GM10248 (cell line): Measurements from ENCODE around the gene DMAC2L.

ENCODE experiments used
- CTCF ChIA-PET: fragments of 300-600 bp; sonication (Branson Sonifier 250); formaldehyde crosslinking; extraction: SDS; loops from one replicate; lab custom pipeline; 2021; ENCODE audit warnings: antibody characterized with exemption; lab: Yijun Ruan, JAX
- POLR2A ChIA-PET: fragments of 350-650 bp; sonication (Branson Sonifier 250); formaldehyde crosslinking; extraction: SDS; loops from one replicate; lab custom pipeline; 2020; ENCODE audit warnings: antibody characterized with exemption; lab: Yijun Ruan, JAX
- DNase-seq: peaks from one replicate; pipeline ENCODE4 v3.0.0; 2012; ENCODE audit errors: extremely low spot score
- TF ChIP-seq, protein P1 (sequence below): IDR thresholded peaks from 2 replicates; pipeline ENCODE4 v1.5.1; 2012; ENCODE audit warnings: mild to moderate bottlenecking, low read depth; ENCODE audit errors: extremely low read depth, missing control alignments, control extremely low read depth

Gene DMAC2L, protein sequence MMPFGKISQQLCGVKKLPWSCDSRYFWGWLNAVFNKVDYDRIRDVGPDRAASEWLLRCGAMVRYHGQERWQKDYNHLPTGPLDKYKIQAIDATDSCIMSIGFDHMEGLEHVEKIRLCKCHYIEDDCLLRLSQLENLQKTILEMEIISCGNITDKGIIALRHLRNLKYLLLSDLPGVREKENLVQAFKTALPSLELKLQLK

DNA sequence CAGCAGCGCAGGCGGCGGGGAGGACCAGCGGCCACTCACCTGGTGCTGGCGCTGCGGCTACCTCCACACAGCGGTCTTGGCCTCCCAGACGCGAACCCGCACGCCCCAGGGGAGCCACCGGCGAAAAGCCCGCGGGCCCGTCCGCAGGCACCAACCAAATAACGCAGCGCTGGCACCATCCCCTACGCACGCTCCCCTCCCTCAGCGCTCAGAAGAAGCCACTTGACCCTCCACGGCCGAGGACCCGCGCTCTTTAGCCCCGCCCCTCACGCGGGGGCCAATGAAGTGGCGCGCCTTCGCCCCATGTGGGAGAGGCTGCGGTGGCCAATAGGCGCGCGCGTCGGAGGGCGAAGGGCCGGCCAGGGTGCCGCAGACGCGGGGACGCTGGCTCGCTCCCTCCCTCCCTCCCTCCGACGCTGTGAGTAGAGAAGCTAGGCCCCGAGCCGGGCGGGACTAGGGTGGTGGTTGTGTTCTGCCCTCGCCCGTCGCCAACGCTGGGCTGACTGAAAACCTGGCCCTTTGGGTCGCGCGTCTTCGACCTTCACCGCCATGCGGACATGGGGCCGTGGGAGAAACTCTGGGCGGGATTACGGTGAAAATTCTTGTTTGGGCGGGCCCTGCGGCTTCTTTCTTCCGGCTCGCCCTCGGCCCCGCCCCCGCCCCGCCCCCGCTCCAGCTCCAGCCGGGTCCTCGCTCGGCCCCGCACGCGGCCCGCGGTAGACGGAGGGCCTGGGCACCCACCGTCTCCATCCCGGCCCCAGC lies at the start of gene DMAC2L, which contains the start of gene L2HGDH:
DMAC2L (plus strand) TSS at position 353 of the 762 bp plus-strand sequence. CDS start 9,164 bp downstream, outside the sequence.
L2HGDH (minus strand) TSS at position 258 of the 762 bp plus-strand sequence; CDS start at position 179, 79 bp downstream.
- ChIA-PET POLR2A (interaction anchor here (0.6 to 2.0 kb wide), 7 partner anchors 9 to 677 kb away, joined by 3 to 10 read pairs (median 4); no protein-coding TSS in a partner anchor), CTCF (interaction anchor here (0.8 to 3.3 kb wide), 12 partner anchors 9 to 548 kb away, joined by 3 to 32 read pairs (median 4); partner anchors contain the start of gene MAP4K5)
- peak; percentile 97 for DNase-seq
- TF ChIP-seq, protein P1, sequence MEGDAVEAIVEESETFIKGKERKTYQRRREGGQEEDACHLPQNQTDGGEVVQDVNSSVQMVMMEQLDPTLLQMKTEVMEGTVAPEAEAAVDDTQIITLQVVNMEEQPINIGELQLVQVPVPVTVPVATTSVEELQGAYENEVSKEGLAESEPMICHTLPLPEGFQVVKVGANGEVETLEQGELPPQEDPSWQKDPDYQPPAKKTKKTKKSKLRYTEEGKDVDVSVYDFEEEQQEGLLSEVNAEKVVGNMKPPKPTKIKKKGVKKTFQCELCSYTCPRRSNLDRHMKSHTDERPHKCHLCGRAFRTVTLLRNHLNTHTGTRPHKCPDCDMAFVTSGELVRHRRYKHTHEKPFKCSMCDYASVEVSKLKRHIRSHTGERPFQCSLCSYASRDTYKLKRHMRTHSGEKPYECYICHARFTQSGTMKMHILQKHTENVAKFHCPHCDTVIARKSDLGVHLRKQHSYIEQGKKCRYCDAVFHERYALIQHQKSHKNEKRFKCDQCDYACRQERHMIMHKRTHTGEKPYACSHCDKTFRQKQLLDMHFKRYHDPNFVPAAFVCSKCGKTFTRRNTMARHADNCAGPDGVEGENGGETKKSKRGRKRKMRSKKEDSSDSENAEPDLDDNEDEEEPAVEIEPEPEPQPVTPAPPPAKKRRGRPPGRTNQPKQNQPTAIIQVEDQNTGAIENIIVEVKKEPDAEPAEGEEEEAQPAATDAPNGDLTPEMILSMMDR, result peak; percentile 46

DNA sequence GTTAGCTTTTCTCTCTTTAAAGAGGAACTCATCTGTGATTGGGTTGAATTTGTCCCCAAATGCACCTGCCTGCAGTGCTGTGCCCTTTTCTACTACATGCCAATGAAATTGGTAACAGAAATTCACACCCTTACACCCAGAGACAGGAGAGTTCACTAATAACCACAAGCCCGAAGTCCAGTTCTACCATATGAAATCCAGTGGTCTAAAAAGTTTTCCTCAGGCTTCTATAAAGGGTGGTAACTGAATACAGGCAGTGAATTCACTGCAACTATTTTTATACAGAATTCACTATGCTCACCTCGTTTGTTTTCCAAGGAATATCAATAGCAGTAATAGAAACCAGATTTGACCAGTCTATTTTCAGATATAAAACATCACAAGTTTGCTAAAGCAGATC lies 49.3 kb upstream of the DMAC2L start:
- DNase-seq, result no peak
- TF ChIP-seq, protein P1, result no peak
- ChIA-PET POLR2A (no interaction called here), CTCF (interaction anchor here (1.0 to 1.4 kb wide), 4 partner anchors 10 to 36 kb away, joined by 3 to 4 read pairs (median 3); no protein-coding TSS in a partner anchor)

DNA sequence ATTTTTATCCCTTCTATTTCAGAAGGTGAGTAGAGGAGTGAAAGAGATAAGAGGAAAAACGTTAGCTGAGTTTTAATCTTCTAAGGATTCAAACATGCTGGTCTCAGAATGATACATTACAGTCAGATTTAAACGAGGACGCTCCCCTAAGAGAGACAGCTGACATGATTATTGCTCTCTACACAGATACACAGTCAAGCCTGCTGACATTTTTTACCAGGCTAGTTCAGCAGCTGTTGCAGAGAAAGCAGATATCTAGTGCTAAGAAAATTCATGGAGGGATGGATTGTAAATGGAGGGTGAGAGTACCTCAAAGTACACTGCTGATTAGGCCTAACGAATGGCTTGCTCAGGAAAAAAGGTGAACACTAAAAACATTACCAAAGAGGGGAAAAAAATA lies 48.8 kb upstream of the DMAC2L start:
- CTCF ChIA-PET, result interaction anchor here (1.2 to 1.4 kb wide), 3 partner anchors 10 to 30 kb away, joined by 3 to 4 read pairs (median 3); no protein-coding TSS in a partner anchor
- no peak for DNase-seq
- TF ChIP-seq, protein P1, result no peak
- POLR2A ChIA-PET, result interaction anchor here (0.7 kb wide), 1 partner anchor 137 kb away, joined by 3 read pairs; no protein-coding TSS in a partner anchor

DNA sequence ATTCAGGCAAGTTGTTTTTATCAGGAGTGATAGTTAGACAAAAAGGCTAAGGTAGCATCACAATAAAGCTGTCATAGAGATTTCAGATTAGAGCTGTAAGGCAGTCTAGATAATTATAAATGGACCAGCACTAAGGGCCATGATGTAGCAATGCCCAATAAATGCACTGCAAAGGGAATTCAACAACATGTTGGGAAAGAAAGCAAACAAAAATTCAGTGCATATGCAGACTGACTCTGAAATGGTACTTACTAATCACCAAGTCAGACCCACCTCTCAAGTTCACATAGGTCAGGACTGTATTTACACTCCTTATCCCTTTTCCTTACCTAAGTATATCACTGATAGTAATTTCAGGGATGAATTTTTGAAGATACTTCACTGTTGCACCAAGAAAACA lies 47.1 kb upstream of the DMAC2L start:
- TF ChIP-seq, protein P1, result no peak
- ChIA-PET CTCF (interaction anchor here (0.7 to 1.8 kb wide), 3 partner anchors 16 to 145 kb away, joined by 3 to 4 read pairs (median 4); no protein-coding TSS in a partner anchor), POLR2A (no interaction called here)
- DNase-seq, result no peak

DNA sequence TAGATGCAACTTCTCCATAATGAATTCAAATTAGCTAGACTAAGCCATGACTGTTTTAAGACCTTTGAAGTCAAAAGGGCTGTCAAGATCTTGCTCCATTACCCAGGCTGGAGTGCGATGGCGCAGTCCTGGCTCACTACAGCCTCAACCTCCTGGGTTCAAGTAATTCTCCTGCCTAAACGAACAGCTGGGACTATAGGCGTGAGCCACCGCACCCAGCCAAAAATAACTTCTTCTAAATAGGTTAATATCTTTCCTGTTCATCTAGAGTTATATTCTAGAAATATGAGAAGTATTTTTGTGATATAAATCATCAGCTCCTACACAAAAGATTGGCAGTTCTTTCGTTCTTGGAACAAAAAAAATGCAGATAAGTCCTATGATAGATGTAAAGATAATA lies 41.2 kb upstream of the DMAC2L start:
- TF ChIP-seq, protein P1, result no peak
- CTCF ChIA-PET, result no interaction called here

DNA sequence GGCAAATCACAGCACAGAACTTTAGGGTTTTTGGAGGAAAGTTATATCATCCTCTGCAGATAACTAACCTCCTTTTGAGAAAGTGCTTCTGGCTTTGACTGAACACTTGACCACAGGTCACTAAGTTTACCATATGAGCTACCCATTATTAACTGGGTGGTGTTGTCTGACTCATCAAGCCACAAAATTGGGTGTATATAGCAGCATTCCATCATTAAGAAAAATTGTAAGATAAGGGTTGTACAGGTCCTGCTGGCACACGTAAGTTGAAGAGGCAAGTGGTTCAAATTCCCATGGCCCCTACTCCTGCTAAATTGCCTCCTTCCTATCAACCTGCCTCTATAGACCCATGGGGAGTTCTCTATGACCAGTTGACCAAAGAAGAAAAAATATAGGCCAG lies 39.6 kb upstream of the DMAC2L start:
- no peak for DNase-seq
- CTCF ChIA-PET, result no interaction called here
- TF ChIP-seq, protein P1, result no peak
- POLR2A ChIA-PET, result no interaction called here

More for the DNA sequence above, 41.2 kb upstream of the DMAC2L start:
- POLR2A ChIA-PET, result no interaction called here
- no peak for DNase-seq
